Neural cell (in vitro differentiated cells): ENCODE data around the gene SP110.

Experiments used
- CTCF ChIP-seq: fragments of 450-650 bp; IDR thresholded peaks from 2 replicates; pipeline ENCODE4 v1.5.1; 2014; ENCODE audit warnings: antibody characterized with exemption, mild to moderate bottlenecking, moderate library complexity; ENCODE audit not compliant: poor library complexity, severe bottlenecking
- EZH2 ChIP-seq: fragments of 200-600, 300-800 bp; shearing (Covaris generic), sonication (generic); IDR thresholded peaks from 2 replicates; pipeline ENCODE4 v1.6.1; 2014; ENCODE audit warnings: antibody characterized with exemption, low read length, borderline replicate concordance, mild to moderate bottlenecking; ENCODE audit not compliant: insufficient read depth, poor library complexity, severe bottlenecking
- POLR2AphosphoS5 ChIP-seq: IDR thresholded peaks from 2 replicates; pipeline ENCODE4 v1.6.1; 2012
- RAD21 ChIP-seq: fragments of 450-650 bp; conservative IDR thresholded peaks from 2 replicates; pipeline ENCODE4 v1.6.1; 2014; ENCODE audit warnings: antibody characterized with exemption, mild to moderate bottlenecking, moderate library complexity
- SMC3 ChIP-seq: fragments of 450-650 bp; conservative IDR thresholded peaks from 2 replicates; pipeline ENCODE4 v1.6.1; 2014; ENCODE audit warnings: antibody characterized with exemption, mild to moderate bottlenecking, moderate library complexity; ENCODE audit not compliant: poor library complexity
- TAF1 ChIP-seq: IDR thresholded peaks from 2 replicates; pipeline ENCODE4 v1.6.1; 2012; ENCODE audit warnings: low read depth
- TF ChIP-seq, protein P1 (sequence below): IDR thresholded peaks from 2 replicates; pipeline ENCODE4 v1.6.1; 2012; ENCODE audit warnings: borderline replicate concordance

DNA sequence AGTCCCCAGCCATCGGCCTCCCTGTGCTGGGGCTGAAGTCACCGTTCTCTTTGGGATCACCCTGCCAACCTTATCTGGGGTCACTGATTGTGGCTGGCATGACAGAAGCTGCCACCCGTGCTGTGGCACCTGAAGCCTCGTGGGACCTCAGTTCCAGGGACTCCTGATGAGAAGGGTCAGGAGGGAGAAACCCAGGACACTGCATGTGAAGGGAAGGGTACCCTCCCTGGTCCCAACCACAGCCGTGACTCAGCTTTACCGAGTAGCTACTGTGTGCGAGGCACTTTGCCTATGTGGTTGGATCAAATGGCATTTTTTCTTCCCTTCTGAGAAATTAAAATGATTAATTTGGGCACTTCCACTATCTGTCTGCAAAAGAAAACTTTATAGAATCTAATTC is 64.4 kb downstream of the SP110 start:
- TF ChIP-seq CTCF (no peak), TAF1 (no peak), POLR2AphosphoS5 (no peak), EZH2 (no peak), RAD21 (no peak), SMC3 (no peak)
- TF ChIP-seq, protein P1, sequence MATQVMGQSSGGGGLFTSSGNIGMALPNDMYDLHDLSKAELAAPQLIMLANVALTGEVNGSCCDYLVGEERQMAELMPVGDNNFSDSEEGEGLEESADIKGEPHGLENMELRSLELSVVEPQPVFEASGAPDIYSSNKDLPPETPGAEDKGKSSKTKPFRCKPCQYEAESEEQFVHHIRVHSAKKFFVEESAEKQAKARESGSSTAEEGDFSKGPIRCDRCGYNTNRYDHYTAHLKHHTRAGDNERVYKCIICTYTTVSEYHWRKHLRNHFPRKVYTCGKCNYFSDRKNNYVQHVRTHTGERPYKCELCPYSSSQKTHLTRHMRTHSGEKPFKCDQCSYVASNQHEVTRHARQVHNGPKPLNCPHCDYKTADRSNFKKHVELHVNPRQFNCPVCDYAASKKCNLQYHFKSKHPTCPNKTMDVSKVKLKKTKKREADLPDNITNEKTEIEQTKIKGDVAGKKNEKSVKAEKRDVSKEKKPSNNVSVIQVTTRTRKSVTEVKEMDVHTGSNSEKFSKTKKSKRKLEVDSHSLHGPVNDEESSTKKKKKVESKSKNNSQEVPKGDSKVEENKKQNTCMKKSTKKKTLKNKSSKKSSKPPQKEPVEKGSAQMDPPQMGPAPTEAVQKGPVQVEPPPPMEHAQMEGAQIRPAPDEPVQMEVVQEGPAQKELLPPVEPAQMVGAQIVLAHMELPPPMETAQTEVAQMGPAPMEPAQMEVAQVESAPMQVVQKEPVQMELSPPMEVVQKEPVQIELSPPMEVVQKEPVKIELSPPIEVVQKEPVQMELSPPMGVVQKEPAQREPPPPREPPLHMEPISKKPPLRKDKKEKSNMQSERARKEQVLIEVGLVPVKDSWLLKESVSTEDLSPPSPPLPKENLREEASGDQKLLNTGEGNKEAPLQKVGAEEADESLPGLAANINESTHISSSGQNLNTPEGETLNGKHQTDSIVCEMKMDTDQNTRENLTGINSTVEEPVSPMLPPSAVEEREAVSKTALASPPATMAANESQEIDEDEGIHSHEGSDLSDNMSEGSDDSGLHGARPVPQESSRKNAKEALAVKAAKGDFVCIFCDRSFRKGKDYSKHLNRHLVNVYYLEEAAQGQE, result no peak
